Stimulated activated memory B cell treated with anti-CD40 and anti-IgM and Interleukin-4, amounts not matched to agents 10 μg/mL and 1 μg/mL and 100 μg/mL, for 72 hours (primary cell): ENCODE results near the gene CTIF.
"Not testable (repeated sequence)": the region's sequence is repeated elsewhere in the genome, so short reads cannot be mapped to it uniquely, and the experiment has no call there.

Experiments
- ATAC-seq: fragments of 150-1000 bp; cut with Tn5 transposase; 2 replicates; pipeline ENCODE4 v1.10.0; 2021
- H3K27ac Mint-ChIP-seq: one replicate; pipeline ENCODE4 v1.8.0; 2022; ENCODE audit warnings: mild to moderate bottlenecking, mixed read lengths
- H3K27me3 Mint-ChIP-seq: one replicate; pipeline ENCODE4 v1.8.0; 2022; ENCODE audit warnings: mixed read lengths
- H3K36me3 Mint-ChIP-seq: one replicate; pipeline ENCODE4 v1.8.0; 2022; ENCODE audit warnings: mixed read lengths
- H3K4me1 Mint-ChIP-seq: one replicate; pipeline ENCODE4 v1.8.0; 2022; ENCODE audit warnings: mixed read lengths
- H3K4me3 Mint-ChIP-seq: one replicate; pipeline ENCODE4 v1.8.0; 2022; ENCODE audit warnings: mild to moderate bottlenecking, moderate library complexity, mixed read lengths
- H3K9me3 Mint-ChIP-seq: one replicate; pipeline ENCODE4 v1.8.0; 2022; ENCODE audit warnings: mixed read lengths

CTIF gene

GRCh38 chr18:48809365-48809764 lies 270.5 kb downstream of the CTIF start:
- H3K9me3 Mint-ChIP-seq = no peaks in the 10 kb centered on the region
- no peak overlapping the region for H3K27ac Mint-ChIP-seq
- H3K4me1 Mint-ChIP-seq = peaks cover 58% of the 10 kb centered on the region
- ATAC-seq = no peak
- H3K36me3 Mint-ChIP-seq = no peaks in the 10 kb centered on the region
- no peaks in the 10 kb centered on the region for H3K27me3 Mint-ChIP-seq
- H3K4me3 Mint-ChIP-seq = no peak overlapping the region

GRCh38 chr18:48810805-48811204 lies 272.0 kb downstream of the CTIF start:
- no peak for ATAC-seq
- H3K4me1 Mint-ChIP-seq = peaks cover 51% of the 10 kb centered on the region

GRCh38 chr18:48811401-48811800 lies 272.6 kb downstream of the CTIF start:
- Mint-ChIP-seq H3K9me3 (no peaks in the 10 kb centered on the region), H3K27me3 (no peaks in the 10 kb centered on the region), H3K36me3 (no peaks in the 10 kb centered on the region), H3K27ac (no peak overlapping the region), H3K4me3 (no peak overlapping the region), H3K4me1 (peaks cover 46% of the 10 kb centered on the region)
- no peak for ATAC-seq

More at GRCh38 chr18:48810805-48811204, 272.0 kb downstream of the CTIF start:
- Mint-ChIP-seq H3K4me3 (no peak overlapping the region), H3K27ac (no peak overlapping the region), H3K27me3 (no peaks in the 10 kb centered on the region), H3K36me3 (no peaks in the 10 kb centered on the region), H3K9me3 (no peaks in the 10 kb centered on the region)

- H3K27me3 Mint-ChIP-seq, H3K4me3 Mint-ChIP-seq, H3K9me3 Mint-ChIP-seq, H3K36me3 Mint-ChIP-seq: not testable (repeated sequence)
- Mint-ChIP-seq H3K4me1 (peaks cover 40% of the 10 kb centered on the region), H3K27ac (peak overlapping the region; percentile 56)
- peak; percentile 27 for ATAC-seq
Measured at GRCh38 chr18:48811977-48812451, 273.2 kb downstream of the CTIF start.

DNA sequence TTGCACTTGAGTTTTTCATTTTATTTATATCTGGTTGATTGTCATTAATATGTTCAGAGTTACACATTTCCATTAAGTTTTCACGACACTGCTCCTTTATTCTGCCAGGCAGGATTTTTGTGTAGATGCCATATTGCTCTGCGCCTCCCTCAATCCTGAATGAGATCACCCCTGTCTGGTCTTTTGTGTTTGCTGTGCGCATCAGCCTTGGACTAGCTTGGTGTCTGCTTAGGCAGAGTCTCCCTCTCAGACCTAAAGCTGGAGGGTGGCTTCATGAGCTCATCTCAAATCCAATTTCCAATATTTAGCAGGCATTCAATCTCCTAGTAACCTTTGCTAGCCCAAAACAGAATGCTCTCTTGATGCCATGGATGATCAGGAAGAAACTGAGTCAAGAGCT lies 274.5 kb downstream of the CTIF start:
- H3K4me1 Mint-ChIP-seq = peaks cover 38% of the 10 kb centered on the region
- peak overlapping the region; percentile 56 for H3K27ac Mint-ChIP-seq
- peaks cover 5% of the 10 kb centered on the region for H3K36me3 Mint-ChIP-seq
- H3K4me3 Mint-ChIP-seq = no peak overlapping the region
- H3K27me3 Mint-ChIP-seq = no peaks in the 10 kb centered on the region
- no peak for ATAC-seq
- H3K9me3 Mint-ChIP-seq = no peaks in the 10 kb centered on the region

- H3K4me1 Mint-ChIP-seq = peaks cover 38% of the 10 kb centered on the region
- H3K36me3 Mint-ChIP-seq = peaks cover 8% of the 10 kb centered on the region
- no peaks in the 10 kb centered on the region for H3K9me3 Mint-ChIP-seq
- H3K27ac Mint-ChIP-seq = peak overlapping the region; percentile 56
- H3K27me3 Mint-ChIP-seq = no peaks in the 10 kb centered on the region
- ATAC-seq = no peak
- no peak overlapping the region for H3K4me3 Mint-ChIP-seq
Measured at GRCh38 chr18:48813833-48814489, 275.1 kb downstream of the CTIF start.

GRCh38 chr18:48814490-48815178 lies 275.8 kb downstream of the CTIF start:
- peaks cover 40% of the 10 kb centered on the region for H3K4me1 Mint-ChIP-seq
- no peaks in the 10 kb centered on the region for H3K27me3 Mint-ChIP-seq
- no peak for ATAC-seq
- peak overlapping the region; percentile 56 for H3K27ac Mint-ChIP-seq
- no peak overlapping the region for H3K4me3 Mint-ChIP-seq
- no peaks in the 10 kb centered on the region for H3K9me3 Mint-ChIP-seq
- peaks cover 8% of the 10 kb centered on the region for H3K36me3 Mint-ChIP-seq

GRCh38 chr18:48815179-48815515 lies 276.3 kb downstream of the CTIF start:
- no peaks in the 10 kb centered on the region for H3K9me3 Mint-ChIP-seq
- H3K36me3 Mint-ChIP-seq = peaks cover 8% of the 10 kb centered on the region
- H3K27me3 Mint-ChIP-seq = no peaks in the 10 kb centered on the region
- no peak overlapping the region for H3K4me3 Mint-ChIP-seq
- H3K27ac Mint-ChIP-seq = peak overlapping the region; percentile 56
- no peak for ATAC-seq
- peaks cover 46% of the 10 kb centered on the region for H3K4me1 Mint-ChIP-seq

GRCh38 chr18:48815581-48816324 lies 276.9 kb downstream of the CTIF start:
- Mint-ChIP-seq H3K27ac (peak overlapping the region; percentile 56), H3K4me1 (peaks cover 48% of the 10 kb centered on the region), H3K36me3 (peaks cover 8% of the 10 kb centered on the region), H3K27me3 (no peaks in the 10 kb centered on the region), H3K4me3 (no peak overlapping the region), H3K9me3 (no peaks in the 10 kb centered on the region)
- no peak for ATAC-seq

GRCh38 chr18:48816554-48816953 lies 277.7 kb downstream of the CTIF start:
- H3K4me3 Mint-ChIP-seq = no peak overlapping the region
- peaks cover 8% of the 10 kb centered on the region for H3K36me3 Mint-ChIP-seq
- peaks cover 51% of the 10 kb centered on the region for H3K4me1 Mint-ChIP-seq
- H3K27ac Mint-ChIP-seq = no peak overlapping the region
- no peaks in the 10 kb centered on the region for H3K27me3 Mint-ChIP-seq
- H3K9me3 Mint-ChIP-seq = no peaks in the 10 kb centered on the region
- ATAC-seq = no peak

- ATAC-seq = no peak
- Mint-ChIP-seq H3K27ac (no peak overlapping the region), H3K4me1 (peaks cover 54% of the 10 kb centered on the region), H3K36me3 (peaks cover 8% of the 10 kb centered on the region), H3K4me3 (no peak overlapping the region), H3K27me3 (no peaks in the 10 kb centered on the region), H3K9me3 (no peaks in the 10 kb centered on the region)
Measured at GRCh38 chr18:48817021-48817461, 278.2 kb downstream of the CTIF start.

- H3K36me3 Mint-ChIP-seq = peaks cover 11% of the 10 kb centered on the region
Measured at GRCh38 chr18:48818329-48819254, 279.8 kb downstream of the CTIF start.

GRCh38 chr18:48819276-48819675 lies 280.4 kb downstream of the CTIF start:
- H3K36me3 Mint-ChIP-seq = peaks cover 12% of the 10 kb centered on the region
- H3K9me3 Mint-ChIP-seq = no peaks in the 10 kb centered on the region
- H3K4me1 Mint-ChIP-seq = peaks cover 34% of the 10 kb centered on the region
- no peak for ATAC-seq
- no peaks in the 10 kb centered on the region for H3K27me3 Mint-ChIP-seq
- no peak overlapping the region for H3K4me3 Mint-ChIP-seq
- no peak overlapping the region for H3K27ac Mint-ChIP-seq

More at GRCh38 chr18:48818329-48819254, 279.8 kb downstream of the CTIF start:
- no peaks in the 10 kb centered on the region for H3K9me3 Mint-ChIP-seq
- no peak for ATAC-seq
- H3K27ac Mint-ChIP-seq = peak overlapping the region; percentile 31
- H3K27me3 Mint-ChIP-seq = no peaks in the 10 kb centered on the region
- no peak overlapping the region for H3K4me3 Mint-ChIP-seq
- peaks cover 41% of the 10 kb centered on the region for H3K4me1 Mint-ChIP-seq

DNA sequence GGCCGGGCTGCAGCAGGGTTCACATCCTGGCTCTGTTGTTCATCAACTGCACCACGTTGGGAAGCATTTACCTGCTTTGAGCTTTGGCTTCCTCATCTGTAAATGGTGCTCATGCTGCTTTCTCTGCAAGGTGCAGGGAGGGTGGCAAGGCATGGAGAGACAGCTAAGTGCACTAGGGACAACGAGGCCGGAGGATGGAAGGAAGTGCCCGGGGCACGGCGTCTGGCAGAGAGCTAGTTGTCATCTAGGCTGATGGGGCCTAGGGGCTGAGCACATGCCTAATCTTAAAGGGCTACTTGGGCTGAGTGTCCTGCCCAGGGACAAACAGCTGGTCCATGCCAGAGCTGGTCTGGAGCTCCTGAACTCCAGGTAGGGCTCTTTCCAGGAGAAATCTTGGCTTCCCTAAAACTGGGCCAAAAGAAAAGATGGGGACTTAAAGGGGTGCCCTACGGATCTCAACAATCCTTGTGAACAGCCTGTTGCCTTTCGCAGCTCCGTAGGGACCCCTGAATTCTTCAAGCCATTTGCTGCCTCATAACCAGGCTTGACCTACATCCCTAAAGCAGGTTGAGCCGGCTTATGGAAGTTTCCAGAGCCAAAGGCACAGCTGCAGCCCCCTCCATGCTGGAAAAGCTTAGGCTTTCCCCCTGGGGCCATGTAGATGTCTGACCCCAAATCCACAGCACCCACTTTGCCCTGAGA lies 281.1 kb downstream of the CTIF start:
- H3K27ac Mint-ChIP-seq = peak overlapping the region; percentile 84
- no peak for ATAC-seq
- peak overlapping the region; percentile 26 for H3K4me3 Mint-ChIP-seq
- H3K36me3 Mint-ChIP-seq = peaks cover 12% of the 10 kb centered on the region
- peaks cover 27% of the 10 kb centered on the region for H3K4me1 Mint-ChIP-seq
- H3K27me3 Mint-ChIP-seq = no peaks in the 10 kb centered on the region
- H3K9me3 Mint-ChIP-seq = no peaks in the 10 kb centered on the region
